T-helper 17 cell (primary cell): Measurements from ENCODE around the gene KLK10. TPM values are rescaled to one million over a fixed set of nuclear protein-coding genes. Genes with fewer than 3 reads are reported as not detected.

Source experiments
- ATAC-seq: fragments of 150-1000 bp; cut with Tn5 transposase; 2 replicates; pipeline ENCODE4 v1.10.0; 2021; ENCODE audit warnings: mild to moderate bottlenecking, moderate library complexity
- DNase-seq, 3 donors: peaks; one replicate each; pipeline versions ENCODE4 v3.0.0 to v3.0.0-alpha.2; 2020 to 2021
- H3K9me3 ChIP-seq: one replicate; pipeline ENCODE4 v1.7.0; 2013; ENCODE audit warnings: low read length, mild to moderate bottlenecking; ENCODE audit not compliant: control insufficient read depth, poor library complexity, severe bottlenecking
- H3K27ac Mint-ChIP-seq: one replicate; pipeline ENCODE4 v1.8.0; 2022; ENCODE audit warnings: mild to moderate bottlenecking, moderate library complexity, mixed read lengths
- H3K27me3 Mint-ChIP-seq: one replicate; pipeline ENCODE4 v1.8.0; 2022; ENCODE audit warnings: mixed read lengths
- H3K36me3 Mint-ChIP-seq: one replicate; pipeline ENCODE4 v1.8.0; 2022; ENCODE audit warnings: low read depth, mixed read lengths
- H3K4me1 Mint-ChIP-seq: one replicate; pipeline ENCODE4 v1.8.0; 2022; ENCODE audit warnings: mild to moderate bottlenecking, mixed read lengths
- H3K4me3 Mint-ChIP-seq: one replicate; pipeline ENCODE4 v1.8.0; 2022; ENCODE audit warnings: mild to moderate bottlenecking, moderate library complexity, mixed read lengths
- total RNA-seq, 4 donors: library from RNA in 2 of 4; stranded (reverse) in 2 of 4; gene quantifications; one replicate each; pipeline ENCODE4 v1.2.3 and lab custom pipeline; 2022 to 2026

The KLK10 gene
- total RNA-seq, 2 donors from 2014 or later: not detected

DNA sequence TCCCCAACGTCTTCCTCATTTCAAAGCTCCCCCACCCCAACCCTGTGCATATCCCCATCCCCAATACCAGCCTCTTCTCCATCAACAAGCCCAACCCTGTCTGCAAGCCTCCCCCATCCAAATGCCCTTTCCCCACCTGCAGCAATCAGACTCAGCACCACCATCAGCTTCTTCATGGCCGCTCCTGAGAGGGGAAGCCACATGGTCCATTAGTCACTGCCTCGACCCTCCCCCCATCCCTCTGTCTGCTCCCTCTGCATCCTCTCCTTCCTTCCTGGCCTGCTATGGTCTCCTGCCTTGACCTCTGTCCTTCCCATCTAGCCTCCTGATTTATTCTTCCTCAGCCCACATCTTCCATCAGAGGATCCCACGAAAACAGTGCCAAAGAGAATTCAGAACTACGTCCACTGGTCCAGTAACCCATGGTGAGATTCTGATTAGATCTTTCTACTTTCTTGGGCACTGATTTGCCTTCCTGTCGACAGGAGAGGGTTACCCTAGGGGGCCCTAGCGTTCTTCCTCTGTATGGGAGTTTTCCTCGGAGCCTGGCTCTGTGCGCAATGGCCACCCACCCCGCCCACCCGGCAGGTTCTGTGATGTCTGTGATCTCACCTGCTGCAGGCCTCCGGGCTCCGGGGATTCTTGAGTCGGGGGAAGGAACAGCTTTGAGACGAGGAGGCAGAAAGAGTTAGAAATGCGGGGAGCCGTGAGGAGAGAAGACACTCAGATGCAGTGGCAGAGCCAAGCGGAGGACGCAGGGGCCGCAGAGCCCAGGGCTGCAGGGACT is 51.4 kb downstream of the KLK10 start:
- Mint-ChIP-seq H3K27ac (no peak overlapping the region), H3K36me3 (peaks cover 5% of the 10 kb centered on the region), H3K4me3 (no peak overlapping the region), H3K4me1 (peaks cover 2% of the 10 kb centered on the region), H3K27me3 (peaks cover 44% of the 10 kb centered on the region)
- H3K9me3 ChIP-seq: no peaks in the 10 kb centered on the region
- DNase-seq (no peak), ATAC-seq (no peak)

DNA sequence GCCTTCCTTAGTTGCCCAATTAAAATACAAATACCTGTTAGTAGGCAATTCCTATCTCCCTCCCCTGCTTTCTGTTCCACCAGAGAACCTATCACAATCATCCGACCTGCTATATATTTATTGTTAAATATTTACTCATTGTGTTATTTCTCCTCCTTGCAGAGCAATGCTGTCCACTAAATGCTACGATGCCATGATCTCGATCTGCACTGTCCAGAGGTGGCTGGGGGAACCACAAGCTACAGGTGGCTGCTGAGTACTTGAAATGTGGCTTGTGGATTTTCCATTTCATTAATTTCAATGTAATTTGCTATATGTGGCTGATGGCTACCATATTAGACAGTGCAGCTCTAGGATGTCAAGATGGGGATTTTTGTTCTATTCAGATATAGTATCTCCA is 55.2 kb downstream of the KLK10 start:
- no peak for DNase-seq
- H3K36me3 Mint-ChIP-seq: peaks cover 3% of the 10 kb centered on the region
- H3K9me3 ChIP-seq: no peaks in the 10 kb centered on the region
- H3K4me3 Mint-ChIP-seq: no peak overlapping the region
- no peaks in the 10 kb centered on the region for H3K4me1 Mint-ChIP-seq
- ATAC-seq: no peak
- peaks cover 18% of the 10 kb centered on the region for H3K27me3 Mint-ChIP-seq
- H3K27ac Mint-ChIP-seq: no peak overlapping the region

- no peaks in the 10 kb centered on the region for H3K9me3 ChIP-seq
- Mint-ChIP-seq H3K27ac (no peak overlapping the region), H3K36me3 (peaks cover 3% of the 10 kb centered on the region), H3K4me1 (no peaks in the 10 kb centered on the region), H3K27me3 (peaks cover 18% of the 10 kb centered on the region), H3K4me3 (no peak overlapping the region)
- DNase-seq (no peak), ATAC-seq (no peak)
Observed at GRCh38 chr19:50963381-50963780, 56.1 kb downstream of the KLK10 start.

Other genes with a start within 250 kb of the KLK10 start
- gene GPR32, start 249.2 kb downstream of the KLK10 start, total RNA-seq: not detected
- gene ACP4, start 229.3 kb downstream of the KLK10 start, total RNA-seq: not detected
- gene KLK1, start 195.9 kb downstream of the KLK10 start, total RNA-seq: not detected
- gene KLK15, start 186.1 kb downstream of the KLK10 start, total RNA-seq: not detected
- not detected for gene KLK3, start 164.8 kb downstream of the KLK10 start, total RNA-seq
- gene KLK2, start 146.3 kb downstream of the KLK10 start, total RNA-seq: not detected
- gene KLK4, start 108.3 kb downstream of the KLK10 start, total RNA-seq: not detected
- gene KLK5, start 66.7 kb downstream of the KLK10 start, total RNA-seq: not detected
- not detected for gene KLK6, start 50.1 kb downstream of the KLK10 start, total RNA-seq
- not detected for gene KLK7, start 35.8 kb downstream of the KLK10 start, total RNA-seq
- gene KLK8, start 18.1 kb downstream of the KLK10 start, total RNA-seq: not detected
- not detected for gene KLK11, start 6.9 kb upstream of the KLK10 start, total RNA-seq
- not detected for gene KLK12, start 15.3 kb upstream of the KLK10 start, total RNA-seq
- not detected for gene KLK13, start 45.4 kb upstream of the KLK10 start, total RNA-seq
- gene KLK14, start 63.2 kb upstream of the KLK10 start, total RNA-seq: under 1 TPM; 0.32 to 0.39 TPM
- gene CTU1, start 88.7 kb upstream of the KLK10 start, total RNA-seq: 1 to 10 TPM; 4.1 to 4.6 TPM
- gene SIGLEC9, start 105.2 kb upstream of the KLK10 start, total RNA-seq: 1 to 10 TPM; 1.4 to 4.8 TPM
- under 1 TPM in 1 of 2 donors, not detected in 1; 0.42 TPM for gene SIGLEC7, start 122.6 kb upstream of the KLK10 start, total RNA-seq
- gene CD33, start 205.4 kb upstream of the KLK10 start, total RNA-seq: 1 to 10 TPM; 2.4 to 3.0 TPM
- not detected for gene SIGLECL1, start 231.4 kb upstream of the KLK10 start, total RNA-seq